Neuronal stem cell (in vitro differentiated cells): ENCODE data around the gene TTC6.

Experiments
- DNase-seq: peaks from one replicate; pipeline ENCODE4 v3.0.0-alpha.2; 2013; ENCODE audit warnings: low spot score
- H2AFZ ChIP-seq: one replicate; pipeline ENCODE4 v1.6.1; 2013; ENCODE audit warnings: mild to moderate bottlenecking, low read length, inconsistent platforms
- H2AK5ac ChIP-seq: 2 replicates; pipeline ENCODE4 v1.6.1; 2013; ENCODE audit warnings: low read depth, mild to moderate bottlenecking, inconsistent platforms, low read length, moderate library complexity, mixed read lengths
- H2BK120ac ChIP-seq: 2 replicates; pipeline ENCODE4 v1.6.1; 2013; ENCODE audit warnings: low read depth, mild to moderate bottlenecking, inconsistent platforms, low read length, moderate library complexity, mixed read lengths
- H2BK12ac ChIP-seq: one replicate; pipeline ENCODE4 v1.6.1; 2013; ENCODE audit warnings: low read length, inconsistent platforms
- H2BK15ac ChIP-seq: 2 replicates; pipeline ENCODE4 v1.6.1; 2013; ENCODE audit warnings: mild to moderate bottlenecking, low read length, inconsistent platforms, mixed read lengths
- H2BK5ac ChIP-seq: one replicate; pipeline ENCODE4 v1.6.1; 2013; ENCODE audit warnings: inconsistent platforms, mild to moderate bottlenecking, low read length, moderate library complexity
- H3K14ac ChIP-seq: one replicate; pipeline ENCODE4 v1.6.1; 2013; ENCODE audit warnings: low read length, inconsistent platforms
- H3K18ac ChIP-seq: 2 replicates; pipeline ENCODE4 v1.6.1; 2013; ENCODE audit warnings: low read length, inconsistent platforms
- H3K23ac ChIP-seq: 2 replicates; pipeline ENCODE4 v1.6.1; 2013; ENCODE audit warnings: low read depth, mild to moderate bottlenecking, mixed read lengths, low read length, inconsistent platforms; ENCODE audit not compliant: poor library complexity
- H3K27ac ChIP-seq: replicated peaks from 3 replicates; pipeline ENCODE4 v1.5.1; 2013; ENCODE audit warnings: low read length, inconsistent platforms
- H3K27me3 ChIP-seq, 3 experiments: 2 replicates each; pipeline ENCODE4 v1.6.1; 2013; ENCODE audit warnings: low read length in 3 of 3, mild to moderate bottlenecking in 2 of 3, inconsistent platforms in 1 of 3, low read depth in 1 of 3, mixed read lengths in 1 of 3, moderate library complexity in 1 of 3; ENCODE audit not compliant: control insufficient read depth in 3 of 3, insufficient read depth in 3 of 3
- H3K36me3 ChIP-seq, 2 donors: replicated peaks in 1 of 2; 2 replicates each; pipeline ENCODE4 v1.6.1; 2013; ENCODE audit warnings: low read length in 2 of 2; ENCODE audit not compliant: control insufficient read depth in 2 of 2, insufficient read depth in 2 of 2
- H3K4ac ChIP-seq: 2 replicates; pipeline ENCODE4 v1.6.1; 2013; ENCODE audit warnings: inconsistent platforms, mild to moderate bottlenecking, low read length, moderate library complexity
- H3K4me1 ChIP-seq, 2 donors: 1 replicate in 1 of 2; 2 replicates in 1 of 2; pipeline ENCODE4 v1.6.1; 2013; ENCODE audit warnings: low read length in 2 of 2, low read depth in 1 of 2; ENCODE audit not compliant: control insufficient read depth in 2 of 2, insufficient read depth in 1 of 2
- H3K4me2 ChIP-seq: one replicate; pipeline ENCODE4 v1.6.1; 2013; ENCODE audit warnings: mild to moderate bottlenecking, low read length, inconsistent platforms; ENCODE audit not compliant: insufficient read depth, poor library complexity, severe bottlenecking
- H3K4me3 ChIP-seq, 2 donors: 2 replicates each; pipeline ENCODE4 v1.5.1; 2013; ENCODE audit warnings: low read length in 2 of 2, mild to moderate bottlenecking in 2 of 2, inconsistent platforms in 1 of 2, moderate library complexity in 1 of 2
- H3K79me1 ChIP-seq: one replicate; pipeline ENCODE4 v1.6.1; 2013; ENCODE audit warnings: low read depth, mild to moderate bottlenecking, inconsistent platforms, low read length, moderate library complexity
- H3K9ac ChIP-seq: one replicate; pipeline ENCODE4 v1.6.1; 2013; ENCODE audit warnings: mild to moderate bottlenecking, low read depth, low read length, inconsistent platforms; ENCODE audit not compliant: poor library complexity
- H3K9me3 ChIP-seq, 2 donors: replicated peaks in 1 of 2; 2 replicates each; pipeline versions ENCODE3 to v1.6.1; 2013; ENCODE audit warnings: low read length in 2 of 2, mild to moderate bottlenecking in 2 of 2, inconsistent platforms in 1 of 2, low read depth in 1 of 2, mixed read lengths in 1 of 2, moderate library complexity in 1 of 2; ENCODE audit not compliant: control insufficient read depth in 2 of 2, insufficient read depth in 1 of 2
- H4K8ac ChIP-seq: one replicate; pipeline ENCODE4 v1.6.1; 2013; ENCODE audit warnings: low read depth, mild to moderate bottlenecking, inconsistent platforms, low read length, moderate library complexity
- H4K91ac ChIP-seq: one replicate; pipeline ENCODE4 v1.6.1; 2013; ENCODE audit warnings: low read length, low read depth, mild to moderate bottlenecking, inconsistent platforms; ENCODE audit not compliant: poor library complexity
- WGBS, 2 donors: extraction: QIAGEN DNeasy Blood & Tissue Kit; methylation state at CpG; one replicate each; pipeline ENCODE4 v1.1.7; 2013; ENCODE audit warnings: missing lambda C conversion rate in 2 of 2, mixed read lengths in 1 of 2; ENCODE audit not compliant: insufficient read length in 2 of 2, insufficient replicate concordance in 1 of 2; ENCODE audit errors: extremely low coverage in 2 of 2; 5-methylcytosine and 5-hydroxymethylcytosine counted together

The TTC6 gene

DNA sequence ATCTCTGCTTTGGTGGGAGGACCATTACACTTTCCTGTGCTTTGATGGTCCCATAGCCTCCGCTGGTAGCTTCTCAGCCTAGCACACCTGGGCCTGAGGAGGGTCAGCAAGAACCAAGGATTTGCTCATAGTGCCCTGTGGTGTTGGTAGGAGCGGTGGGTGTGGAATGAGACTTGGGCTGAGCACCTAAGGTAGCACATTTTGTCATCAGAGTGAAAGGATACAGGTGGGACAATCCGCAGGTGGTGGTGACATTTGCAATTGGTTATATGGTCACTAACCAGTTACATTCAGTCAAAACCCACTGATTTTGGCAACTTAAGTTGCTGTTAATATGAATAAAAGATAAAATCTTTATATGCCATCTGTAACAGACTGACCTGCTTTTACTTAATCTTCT lies 46.7 kb downstream of the TTC6 start:
- H2BK15ac ChIP-seq, result no peak overlapping the region
- H3K9ac ChIP-seq, result no peak overlapping the region
- H4K91ac ChIP-seq, result no peak overlapping the region
- H3K9me3 ChIP-seq, result no peaks in the 10 kb centered on the region
- H3K27me3 ChIP-seq, result no peaks in the 10 kb centered on the region
- no peak overlapping the region for H3K4me3 ChIP-seq
- no peak overlapping the region for H3K18ac ChIP-seq
- H3K4ac ChIP-seq, result no peak overlapping the region
- H4K8ac ChIP-seq, result no peak overlapping the region
- H2BK12ac ChIP-seq, result no peak overlapping the region
- no peak overlapping the region for H2AFZ ChIP-seq
- no peaks in the 10 kb centered on the region for H3K79me1 ChIP-seq
- WGBS, 2 donors, result no CpG with 5 or more reads among the region's 3 CpGs
- H2BK120ac ChIP-seq, result no peak overlapping the region
- H2AK5ac ChIP-seq, result no peak overlapping the region
- no peaks in the 10 kb centered on the region for H3K4me1 ChIP-seq
- H3K4me2 ChIP-seq, result no peak overlapping the region
- H3K14ac ChIP-seq, result no peak overlapping the region
- H3K27ac ChIP-seq, result no peak overlapping the region
- no peak for DNase-seq
- no peak overlapping the region for H3K23ac ChIP-seq
- H3K36me3 ChIP-seq, result no peaks in the 10 kb centered on the region
- H2BK5ac ChIP-seq, result no peak overlapping the region

- WGBS, 2 donors, result no CpG with 5 or more reads among the region's 4 CpGs
- Histone ChIP-seq H4K8ac (no peak overlapping the region), H3K9ac (no peak overlapping the region), H3K27ac (no peak overlapping the region), H3K36me3 (no peaks in the 10 kb centered on the region), H3K4me1 (no peaks in the 10 kb centered on the region), H3K18ac (no peak overlapping the region), H3K14ac (no peak overlapping the region), H3K23ac (no peak overlapping the region), H3K27me3 (no peaks in the 10 kb centered on the region), H2BK12ac (no peak overlapping the region), H3K79me1 (no peaks in the 10 kb centered on the region), H2BK120ac (no peak overlapping the region), H2BK5ac (no peak overlapping the region), H3K4ac (no peak overlapping the region), H3K4me3 (no peak overlapping the region), H3K4me2 (no peak overlapping the region), H2AFZ (no peak overlapping the region), H3K9me3 (no peaks in the 10 kb centered on the region), H2BK15ac (no peak overlapping the region), H4K91ac (no peak overlapping the region), H2AK5ac (no peak overlapping the region)
- DNase-seq, result no peak
These were observed 48.3 kb downstream of the TTC6 start for GRCh38 chr14:37643701-37644100.
